Uterus (tissue), 4 donors: Measurements from ENCODE around the gene EXOC1. TPM values are rescaled to one million over a fixed set of nuclear protein-coding genes. Genes with fewer than 3 reads are reported as not detected.

Experiments
- DNase-seq, 2 donors: peaks; one replicate each; pipeline ENCODE4 v3.0.0-alpha.2; 2019 to 2020
- H3K27ac ChIP-seq, 2 donors: fragments of 200-600 bp; sonication (generic); 1 replicate in 1 of 2; 2 replicates in 1 of 2; pipeline ENCODE4 v1.5.1; 2016 to 2018
- H3K27me3 ChIP-seq, 2 donors: fragments of 200-600 bp; sonication (generic); one replicate each; pipeline ENCODE4 v1.5.1; 2018 to 2019; ENCODE audit warnings: control low read depth in 1 of 2
- H3K36me3 ChIP-seq, 2 donors: fragments of 200-600 bp; sonication (generic); one replicate each; pipeline ENCODE4 v1.5.1; 2019; ENCODE audit warnings: control low read depth in 1 of 2
- H3K4me1 ChIP-seq, 2 donors: fragments of 200-600 bp; sonication (generic); one replicate each; pipeline ENCODE4 v1.5.1; 2018 to 2019; ENCODE audit warnings: control low read depth in 1 of 2
- H3K4me3 ChIP-seq, 2 donors: fragments of 200-600 bp; sonication (generic); 1 replicate in 1 of 2; 2 replicates in 1 of 2; pipeline ENCODE4 v1.5.1; 2018 to 2019; ENCODE audit warnings: mild to moderate bottlenecking in 1 of 2
- H3K9me3 ChIP-seq, 2 donors: fragments of 200-600 bp; sonication (generic); one replicate each; pipeline ENCODE4 v1.5.1; 2019; ENCODE audit warnings: control low read depth in 1 of 2
- CTCF ChIP-seq, 4 experiments: fragments of 200-600 bp in 2 of 4; fragments of 450-650 bp in 2 of 4; sonication (generic) in 2 of 4; IDR thresholded peaks; one replicate each; pipeline ENCODE4 v1.5.1; 2016 to 2019; ENCODE audit warnings: antibody characterized with exemption in 4 of 4, mild to moderate bottlenecking in 2 of 4, moderate library complexity in 1 of 4
- POLR2A ChIP-seq, 2 donors: fragments of 450-650 bp; IDR thresholded peaks; one replicate each; pipeline ENCODE4 v1.6.1; 2016; ENCODE audit warnings: antibody characterized with exemption in 2 of 2, mild to moderate bottlenecking in 1 of 2, moderate library complexity in 1 of 2
- intact Hi-C: fragments of 100-400 bp; cut with DNase I; formaldehyde crosslinking; loops from one replicate; pipeline ENCODE4 v1.15.1; 2023; ENCODE audit warnings: low total_unique reads
- total RNA-seq, 4 donors: library from RNA; depleted of rRNA in 3 of 4; stranded (reverse); fragments of >200 nt in 3 of 4; gene quantifications; one replicate each; pipeline versions ENCODE4 v1.1.0 to v1.2.4, GENCODE V29; 2014 to 2023
- donor health status: DM: yes; HTN: yes; CAD: no.

The EXOC1 gene
- total RNA-seq, 4 donors from 2014 or later, result 14.7 to 59.9 (median 33.8) TPM

- no peaks in the 10 kb centered on the region for H3K9me3 ChIP-seq
- no peaks in the 10 kb centered on the region for H3K36me3 ChIP-seq
- intact Hi-C loops, result no loop called here
- TF ChIP-seq POLR2A (IDR thresholded peaks at IDR 0.05), result no peak
- TF ChIP-seq CTCF (IDR thresholded peaks at IDR 0.05), result no peak
- DNase-seq, result no peak
- no peak overlapping the region for H3K4me3 ChIP-seq
- no peak overlapping the region for H3K27ac ChIP-seq
- peaks cover 0 to 4% of the 10 kb centered on the region in 2 donors for H3K4me1 ChIP-seq
- no peaks in the 10 kb centered on the region for H3K27me3 ChIP-seq
Measured at GRCh38 chr4:55903577-55903976, 50.1 kb downstream of the EXOC1 start.

- H3K27me3 ChIP-seq, result no peaks in the 10 kb centered on the region
- TF ChIP-seq POLR2A (IDR thresholded peaks at IDR 0.05), result no peak
- TF ChIP-seq CTCF (IDR thresholded peaks at IDR 0.05), result no peak
- intact Hi-C loops, result no loop called here
- H3K4me1 ChIP-seq, result peaks cover 0 to 3% of the 10 kb centered on the region in 2 donors
- H3K36me3 ChIP-seq, result no peaks in the 10 kb centered on the region
- no peak for DNase-seq
- no peak overlapping the region for H3K27ac ChIP-seq
- H3K9me3 ChIP-seq, result no peaks in the 10 kb centered on the region
- H3K4me3 ChIP-seq, result no peak overlapping the region
Measured at GRCh38 chr4:55904576-55904975, 51.1 kb downstream of the EXOC1 start.

- no peaks in the 10 kb centered on the region for H3K36me3 ChIP-seq
- no peak for DNase-seq
- TF ChIP-seq CTCF (IDR thresholded peaks at IDR 0.05) (no peak), POLR2A (IDR thresholded peaks at IDR 0.05) (no peak)
- intact Hi-C loops, result no loop called here
- H3K4me3 ChIP-seq, result no peak overlapping the region
- no peaks in the 10 kb centered on the region for H3K9me3 ChIP-seq
- H3K4me1 ChIP-seq, result no peaks in the 10 kb centered on the region
- no peak overlapping the region for H3K27ac ChIP-seq
- no peaks in the 10 kb centered on the region for H3K27me3 ChIP-seq
Measured at GRCh38 chr4:55906323-55906722, 52.9 kb downstream of the EXOC1 start.

GRCh38 chr4:55906989-55907388, 53.5 kb downstream of the EXOC1 start:
- intact Hi-C loops, result no loop called here

GRCh38 chr4:55907469-55907868, 54.0 kb downstream of the EXOC1 start:
- H3K4me1 ChIP-seq, result no peaks in the 10 kb centered on the region
- no peaks in the 10 kb centered on the region for H3K9me3 ChIP-seq
- intact Hi-C loops, result no loop called here
- H3K36me3 ChIP-seq, result no peaks in the 10 kb centered on the region
- H3K4me3 ChIP-seq, result no peak overlapping the region
- no peak for TF ChIP-seq CTCF (IDR thresholded peaks at IDR 0.05)
- TF ChIP-seq POLR2A (IDR thresholded peaks at IDR 0.05), result no peak
- no peaks in the 10 kb centered on the region for H3K27me3 ChIP-seq
- H3K27ac ChIP-seq, result no peak overlapping the region
- DNase-seq, result no peak

More at GRCh38 chr4:55906989-55907388, 53.5 kb downstream of the EXOC1 start:
- Histone ChIP-seq H3K4me3 (no peak overlapping the region), H3K27me3 (no peaks in the 10 kb centered on the region), H3K27ac (no peak overlapping the region), H3K9me3 (no peaks in the 10 kb centered on the region), H3K36me3 (no peaks in the 10 kb centered on the region), H3K4me1 (no peaks in the 10 kb centered on the region)
- no peak for TF ChIP-seq POLR2A (IDR thresholded peaks at IDR 0.05)
- no peak for TF ChIP-seq CTCF (IDR thresholded peaks at IDR 0.05)
- DNase-seq, result no peak
